HEK293T (cell line): ENCODE measurements around the gene CERS1.

ENCODE experiments used
- CTCF ChIA-PET: fragments of 350-600 bp; formaldehyde crosslinking; extraction: SDS; loops from one replicate; lab custom pipeline; 2021; ENCODE audit warnings: antibody characterized with exemption, inconsistent platforms; lab: Yijun Ruan, JAX
- POLR2A ChIA-PET: fragments of 350-600 bp; formaldehyde crosslinking; extraction: SDS; loops from one replicate; lab custom pipeline; 2020; ENCODE audit warnings: antibody characterized with exemption, inconsistent platforms; lab: Yijun Ruan, JAX
- DNase-seq: peaks from one replicate; pipeline ENCODE4 v3.0.0; 2012; ENCODE audit warnings: mixed read lengths; ENCODE audit errors: extremely low spot score
- ARNT ChIP-seq: fragments of 450-650 bp; IDR thresholded peaks from 2 replicates; pipeline ENCODE4 v1.6.1; 2017; ENCODE audit warnings: mild to moderate bottlenecking
- BHLHE40 ChIP-seq: fragments of 450-650 bp; IDR thresholded peaks from 2 replicates; pipeline ENCODE4 v1.6.1; 2016; ENCODE audit warnings: mild to moderate bottlenecking, moderate library complexity, borderline replicate concordance
- CTBP1 ChIP-seq: fragments of 450-650 bp; IDR thresholded peaks from 2 replicates; pipeline ENCODE4 v1.6.1; 2016; ENCODE audit warnings: borderline replicate concordance
- ELF4 ChIP-seq: fragments of 450-650 bp; IDR thresholded peaks from 2 replicates; pipeline ENCODE4 v1.6.1; 2017; ENCODE audit warnings: antibody characterized with exemption
- FOXA1 ChIP-seq: fragments of 450-650 bp; IDR thresholded peaks from 2 replicates; pipeline ENCODE4 v1.6.1; 2016; ENCODE audit warnings: mild to moderate bottlenecking
- FOXK2 ChIP-seq: fragments of 450-650 bp; IDR thresholded peaks from 2 replicates; pipeline ENCODE4 v1.6.1; 2016; ENCODE audit warnings: mild to moderate bottlenecking
- FOXM1 ChIP-seq: fragments of 450-650 bp; IDR thresholded peaks from 2 replicates; pipeline ENCODE4 v1.6.1; 2017; ENCODE audit warnings: mild to moderate bottlenecking, borderline replicate concordance
- HDGF ChIP-seq: fragments of 450-650 bp; IDR thresholded peaks from 2 replicates; pipeline ENCODE4 v1.6.1; 2017; ENCODE audit warnings: antibody characterized with exemption, borderline replicate concordance
- L3MBTL2 ChIP-seq: fragments of 450-650 bp; conservative IDR thresholded peaks from 2 replicates; pipeline ENCODE4 v1.6.1; 2016; ENCODE audit warnings: mild to moderate bottlenecking
- LEF1 ChIP-seq: fragments of 450-650 bp; IDR thresholded peaks from 2 replicates; pipeline ENCODE4 v1.6.1; 2017; ENCODE audit warnings: mild to moderate bottlenecking, borderline replicate concordance
- NFRKB ChIP-seq: fragments of 450-650 bp; IDR thresholded peaks from 2 replicates; pipeline ENCODE4 v1.6.1; 2016; ENCODE audit warnings: mild to moderate bottlenecking, moderate library complexity
- SP1 ChIP-seq: fragments of 450-650 bp; IDR thresholded peaks from 2 replicates; pipeline ENCODE4 v1.6.1; 2017
- SUZ12 ChIP-seq: fragments of 450-650 bp; IDR thresholded peaks from 2 replicates; pipeline ENCODE4 v1.6.1; 2016; ENCODE audit warnings: mild to moderate bottlenecking
- TARDBP ChIP-seq: fragments of 450-650 bp; IDR thresholded peaks from 2 replicates; pipeline ENCODE4 v1.6.1; 2016
- ZNF384 ChIP-seq: fragments of 450-650 bp; IDR thresholded peaks from 2 replicates; pipeline ENCODE4 v1.6.1; 2016
- TF ChIP-seq, protein P1 (sequence below): fragments of 450-650 bp; IDR thresholded peaks from 2 replicates; pipeline ENCODE4 v1.6.1; 2016

The CERS1 gene

DNA sequence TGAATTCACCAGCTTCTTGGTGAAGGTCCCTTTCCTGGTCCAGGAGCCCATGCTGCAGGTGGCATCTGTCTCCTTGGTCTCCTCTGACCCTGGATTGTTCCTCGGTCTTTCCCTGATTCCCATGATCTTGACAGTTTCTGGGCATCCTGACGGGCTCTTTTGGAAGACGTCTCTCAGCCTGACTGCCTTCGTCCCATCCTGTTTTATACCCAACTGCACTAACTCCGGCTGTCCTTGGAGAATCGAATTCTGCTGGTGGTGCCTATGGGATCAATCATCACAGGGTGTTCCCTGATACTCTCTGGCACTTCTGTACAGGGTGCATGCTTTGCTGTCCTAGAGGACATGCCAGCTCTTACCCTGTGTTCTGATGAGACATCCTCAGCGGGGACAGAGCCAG, 19.1 kb downstream of the CERS1 start:
- TF ChIP-seq ARNT (no peak), HDGF (no peak), ZNF384 (no peak), SUZ12 (no peak)
- POLR2A ChIA-PET, result no interaction called here
- DNase-seq, result no peak
- CTCF ChIA-PET, result interaction anchor here (0.7 to 1.8 kb wide), 2 partner anchors 11 to 19 kb away, joined by 3 to 5 read pairs; partner anchors contain the start of gene CERS1

- DNase-seq, result no peak
- ChIA-PET POLR2A (no interaction called here), CTCF (no interaction called here)
- TF ChIP-seq L3MBTL2 (no peak), ELF4 (no peak), FOXA1 (no peak), TARDBP (no peak), ARNT (no peak), ZNF384 (no peak), HDGF (no peak), BHLHE40 (no peak), FOXK2 (no peak), SUZ12 (no peak), FOXM1 (no peak), CTBP1 (no peak), LEF1 (no peak), SP1 (no peak), NFRKB (no peak)
- TF ChIP-seq, protein P1, sequence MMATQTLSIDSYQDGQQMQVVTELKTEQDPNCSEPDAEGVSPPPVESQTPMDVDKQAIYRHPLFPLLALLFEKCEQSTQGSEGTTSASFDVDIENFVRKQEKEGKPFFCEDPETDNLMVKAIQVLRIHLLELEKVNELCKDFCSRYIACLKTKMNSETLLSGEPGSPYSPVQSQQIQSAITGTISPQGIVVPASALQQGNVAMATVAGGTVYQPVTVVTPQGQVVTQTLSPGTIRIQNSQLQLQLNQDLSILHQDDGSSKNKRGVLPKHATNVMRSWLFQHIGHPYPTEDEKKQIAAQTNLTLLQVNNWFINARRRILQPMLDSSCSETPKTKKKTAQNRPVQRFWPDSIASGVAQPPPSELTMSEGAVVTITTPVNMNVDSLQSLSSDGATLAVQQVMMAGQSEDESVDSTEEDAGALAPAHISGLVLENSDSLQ, result no peak
Measured at GRCh38 chr19:18875726-18876125, 20.2 kb downstream of the CERS1 start.

DNA sequence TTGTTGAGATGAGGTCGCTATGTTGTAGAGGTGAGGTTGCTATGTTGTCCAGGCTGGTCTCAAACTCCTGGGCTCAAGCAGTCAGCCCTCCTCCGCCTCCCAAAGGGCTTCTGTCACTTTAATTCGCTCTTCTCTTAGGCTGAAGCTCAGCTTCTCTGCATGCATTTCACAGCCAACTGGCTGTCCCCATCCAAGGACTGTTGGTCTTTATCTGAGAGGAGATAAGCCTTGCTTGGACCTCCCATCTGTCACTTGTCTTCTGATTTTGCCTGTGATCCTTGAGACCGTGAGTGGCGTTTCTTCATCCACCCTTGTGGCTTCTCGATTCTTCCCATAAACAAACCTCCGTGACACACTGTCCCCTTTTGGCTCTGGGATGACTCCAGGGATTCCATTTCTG, 24.4 kb downstream of the CERS1 start:
- TF ChIP-seq FOXA1 (no peak), TARDBP (no peak), LEF1 (no peak), SP1 (no peak)
- no peak for DNase-seq
- ChIA-PET POLR2A (interaction anchor here (1.5 kb wide), 1 partner anchor 9 kb away, joined by 6 read pairs; no protein-coding TSS in a partner anchor), CTCF (interaction anchor here (0.8 to 1.8 kb wide), 2 partner anchors 15 to 25 kb away, joined by 3 to 8 read pairs; no protein-coding TSS in a partner anchor)

GRCh38 chr19:18870531-18871172, 25.3 kb downstream of the CERS1 start:
- ChIA-PET CTCF (interaction anchor here (1.8 kb wide), 1 partner anchor 24 kb away, joined by 8 read pairs; no protein-coding TSS in a partner anchor), POLR2A (no interaction called here)
- TF ChIP-seq ZNF384 (no peak), HDGF (no peak), FOXM1 (no peak), SUZ12 (no peak), NFRKB (no peak), ELF4 (no peak), CTBP1 (no peak), ARNT (no peak), SP1 (no peak), BHLHE40 (no peak), L3MBTL2 (no peak), TARDBP (no peak), LEF1 (no peak)
- no peak for DNase-seq

DNA sequence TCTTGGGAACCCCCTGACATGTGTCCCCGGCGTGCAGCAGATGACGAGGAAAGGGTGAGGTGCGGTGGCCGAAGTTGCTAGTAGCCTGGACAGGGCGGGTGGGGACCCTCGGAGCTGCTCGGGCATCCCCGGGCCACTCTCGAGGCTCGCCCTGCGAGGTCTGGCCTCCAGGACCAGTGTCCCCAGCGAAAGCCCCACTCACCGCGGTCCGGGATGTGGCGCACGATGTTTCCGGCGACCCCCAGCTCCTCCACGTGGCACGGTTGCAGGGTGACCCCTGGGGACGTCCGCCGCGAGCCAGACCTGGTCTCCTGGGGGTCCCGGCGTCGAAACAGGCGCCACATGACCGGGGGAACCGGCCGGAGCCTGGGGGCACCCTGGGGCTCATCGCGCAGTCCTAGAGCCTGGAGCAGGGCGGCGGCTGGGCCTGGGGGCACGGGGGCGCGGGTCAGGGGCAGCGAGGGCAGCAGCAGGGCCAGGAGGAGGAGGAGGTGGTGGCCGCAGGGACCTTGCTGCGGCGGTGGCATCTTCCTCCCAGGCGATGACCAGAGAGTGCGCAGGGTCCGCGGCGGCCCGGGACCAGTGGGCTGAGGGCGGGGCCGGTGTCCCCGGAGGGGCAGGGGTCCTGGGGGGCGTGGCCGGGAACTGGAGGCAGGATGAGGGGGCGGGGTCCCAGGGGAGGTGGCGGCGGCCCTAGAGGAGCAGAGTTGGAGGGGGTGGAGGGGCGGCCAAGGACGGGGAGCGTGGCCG, 26.0 kb downstream of the CERS1 start:
- CTCF ChIA-PET, result no interaction called here
- TF ChIP-seq HDGF (no peak), L3MBTL2 (no peak), FOXK2 (no peak), ZNF384 (no peak), ARNT (no peak), FOXM1 (no peak), CTBP1 (no peak), SUZ12 (no peak), BHLHE40 (no peak), LEF1 (no peak), ELF4 (no peak), FOXA1 (no peak), SP1 (no peak), TARDBP (no peak), NFRKB (no peak)
- TF ChIP-seq, protein P1, result no peak
- POLR2A ChIA-PET, result no interaction called here
- no peak for DNase-seq

DNA sequence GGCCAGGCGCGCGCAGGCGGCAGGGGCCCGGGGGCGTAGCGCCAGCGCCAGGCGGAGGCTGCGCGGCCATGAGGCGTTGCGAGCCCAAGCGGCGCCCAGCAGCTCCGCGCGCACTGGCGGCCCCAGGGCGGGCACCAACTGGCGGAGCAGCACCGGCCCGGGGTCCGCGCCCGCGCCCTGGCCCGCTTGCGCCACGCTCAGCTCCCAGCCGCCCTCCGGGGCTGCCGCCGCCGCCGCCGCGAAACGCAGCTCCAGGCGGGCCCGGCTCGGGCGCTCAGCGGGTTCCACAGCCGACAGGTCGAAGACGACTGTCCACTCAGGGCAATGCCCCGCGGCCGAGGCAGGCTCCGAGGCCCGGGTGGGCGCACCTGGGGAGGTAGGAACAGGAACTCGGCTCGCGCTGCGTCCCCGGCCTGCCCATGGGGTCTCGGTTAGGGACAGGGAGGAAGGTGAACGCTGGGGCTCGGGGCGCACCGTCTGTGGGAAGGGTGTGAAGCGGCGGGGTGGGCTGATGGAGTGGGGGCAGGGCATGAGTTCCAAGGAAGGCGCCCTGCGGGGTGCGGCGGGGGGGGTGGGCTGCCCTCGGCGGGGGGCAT, 26.8 kb downstream of the CERS1 start:
- DNase-seq, result no peak
- TF ChIP-seq HDGF (no peak), FOXM1 (no peak), NFRKB (no peak), TARDBP (no peak), SP1 (no peak), BHLHE40 (no peak), FOXK2 (no peak), ARNT (no peak), CTBP1 (no peak)
- TF ChIP-seq, protein P1, result no peak
- ChIA-PET POLR2A (no interaction called here), CTCF (no interaction called here)
